PFSK-1 (cell line): ENCODE measurements around the gene TRAF3IP3.

Experiments used
- FOXP2 ChIP-seq: optimal IDR thresholded peaks from 2 replicates; pipeline ENCODE3; 2011; ENCODE audit warnings: borderline replicate concordance, control low read depth, inconsistent platforms; ENCODE audit not compliant: insufficient read depth; ENCODE audit errors: extremely low read length, extremely low read depth
- POLR2AphosphoS5 ChIP-seq: IDR thresholded peaks from 2 replicates; pipeline ENCODE4 v1.6.1; 2012; ENCODE audit warnings: low read depth, mild to moderate bottlenecking, control low read depth, low read length, moderate library complexity
- REST ChIP-seq, 2 experiments: IDR thresholded peaks; 2 replicates each; pipeline versions ENCODE4 v1.6.1 to v1.8.0; 2011 to 2012; ENCODE audit warnings: low read depth in 2 of 2, low read length in 2 of 2, control low read depth in 1 of 2, inconsistent platforms in 1 of 2, mild to moderate bottlenecking in 1 of 2, moderate library complexity in 1 of 2; ENCODE audit not compliant: insufficient read depth in 1 of 2
- SIN3A ChIP-seq: IDR thresholded peaks from 2 replicates; pipeline ENCODE4 v1.6.1; 2012; ENCODE audit warnings: mild to moderate bottlenecking, low read length, moderate library complexity, borderline replicate concordance; ENCODE audit not compliant: insufficient read depth
- TAF1 ChIP-seq: IDR thresholded peaks from 2 replicates; pipeline ENCODE4 v1.6.1; 2012; ENCODE audit warnings: low read length, control low read depth, borderline replicate concordance; ENCODE audit not compliant: insufficient read depth

- TF ChIP-seq POLR2AphosphoS5 (no peak), REST (IDR thresholded peaks at IDR 0.05; ENCODE audit: insufficient read depth in 1 of 2, low read depth in 2 of 2, low read length in 2 of 2) (no peak), TAF1 (no peak), SIN3A (no peak), FOXP2 (no peak)
These were observed 46.4 kb downstream of the TRAF3IP3 start for GRCh38 chr1:209802117-209802779.
